ENCODE measurements around the gene CDC42SE2. TPM values are rescaled to one million over a fixed set of nuclear protein-coding genes. Genes with fewer than 3 reads are reported as not detected.

CDC42SE2 gene
- total RNA-seq, 4 donors from 2014 or later: 30.0 to 48.3 (median 39.4) TPM

DNA sequence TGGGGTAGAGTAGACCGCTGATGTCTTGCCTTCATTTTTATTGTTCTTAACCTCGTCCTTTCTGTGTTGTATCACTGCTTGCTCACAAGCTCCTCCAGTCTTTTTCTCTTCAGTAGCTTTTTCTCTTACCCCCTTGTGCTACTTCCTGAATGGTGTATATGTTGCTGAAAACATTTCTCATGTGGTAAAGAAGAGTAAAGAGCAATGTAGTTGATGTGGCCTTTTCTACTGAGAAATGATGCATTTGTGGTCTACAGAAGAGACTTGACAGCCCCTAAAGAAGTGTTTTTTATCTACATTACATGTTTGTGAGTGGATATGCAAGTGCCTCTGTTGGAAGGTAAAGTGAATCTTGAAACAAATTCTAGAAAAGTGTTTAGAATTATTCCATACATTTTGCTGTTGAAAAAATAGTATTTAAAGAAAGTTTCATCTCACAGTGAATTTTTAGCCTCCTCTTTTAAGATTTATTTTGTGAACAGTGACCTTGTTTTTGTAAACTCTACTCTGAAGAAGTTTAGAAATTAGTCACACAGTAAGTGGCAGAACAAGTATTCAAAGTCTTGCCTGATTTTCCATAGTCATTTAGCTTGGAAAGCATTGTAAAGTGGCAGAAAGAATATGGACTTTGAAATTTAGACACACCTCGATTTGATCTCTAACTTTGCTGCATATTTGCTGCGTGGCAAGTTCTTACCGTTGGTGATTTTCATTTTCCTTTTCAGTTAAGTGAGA is 17.4 kb downstream of the CDC42SE2 start:
- TF ChIP-seq CTCF (IDR thresholded peaks at IDR 0.05; ENCODE audit: low read depth): no peak

- no peak for TF ChIP-seq CTCF (IDR thresholded peaks at IDR 0.05; ENCODE audit: low read depth)
These were observed 18.0 kb downstream of the CDC42SE2 start for GRCh38 chr5:131281868-131282234.

DNA sequence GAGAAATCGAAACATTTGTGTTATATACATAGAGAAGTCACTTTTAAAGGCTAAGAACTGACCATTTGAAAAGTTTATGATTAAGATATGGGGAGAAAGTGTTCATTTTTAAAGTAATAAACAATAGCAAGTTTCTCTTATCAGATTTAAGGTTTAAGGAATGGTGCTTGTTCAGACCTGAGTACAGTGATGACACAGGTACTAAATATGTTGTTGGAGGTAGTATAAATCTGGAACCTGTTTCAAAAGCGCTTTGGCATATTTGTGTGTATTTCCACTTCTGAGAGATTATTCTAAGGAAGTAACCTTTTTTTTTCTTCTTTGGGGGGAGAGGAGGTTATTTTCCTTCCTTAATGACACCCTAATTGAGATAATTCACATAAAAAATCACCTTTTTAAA is 18.4 kb downstream of the CDC42SE2 start:
- TF ChIP-seq CTCF (IDR thresholded peaks at IDR 0.05; ENCODE audit: low read depth): no peak

- no peak for TF ChIP-seq CTCF (IDR thresholded peaks at IDR 0.05; ENCODE audit: low read depth)
These were observed 22.0 kb downstream of the CDC42SE2 start for GRCh38 chr5:131285703-131286399.

- no peak for TF ChIP-seq CTCF (IDR thresholded peaks at IDR 0.05; ENCODE audit: low read depth)
These were observed 22.5 kb downstream of the CDC42SE2 start for GRCh38 chr5:131286400-131286715.

DNA sequence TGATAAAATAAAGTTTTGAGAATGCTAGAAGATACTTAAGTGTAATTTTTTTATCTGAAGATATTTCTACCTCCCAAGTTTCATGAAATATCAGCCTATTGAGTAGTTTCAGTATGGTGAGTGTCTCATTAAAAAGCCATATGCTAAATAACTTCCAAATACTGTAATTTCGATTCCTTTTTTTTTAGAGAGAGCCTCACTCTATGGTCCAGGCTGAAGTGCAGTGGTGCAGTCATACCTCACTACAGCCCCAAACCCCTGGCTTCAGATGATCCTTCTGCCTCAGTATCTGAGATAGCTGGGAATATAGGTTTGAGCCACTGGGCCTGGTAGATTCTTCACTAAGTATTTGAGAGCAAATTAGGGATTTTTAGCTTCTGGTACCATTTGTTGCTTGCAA is 24.5 kb downstream of the CDC42SE2 start:
- no peak for TF ChIP-seq CTCF (IDR thresholded peaks at IDR 0.05; ENCODE audit: low read depth)

DNA sequence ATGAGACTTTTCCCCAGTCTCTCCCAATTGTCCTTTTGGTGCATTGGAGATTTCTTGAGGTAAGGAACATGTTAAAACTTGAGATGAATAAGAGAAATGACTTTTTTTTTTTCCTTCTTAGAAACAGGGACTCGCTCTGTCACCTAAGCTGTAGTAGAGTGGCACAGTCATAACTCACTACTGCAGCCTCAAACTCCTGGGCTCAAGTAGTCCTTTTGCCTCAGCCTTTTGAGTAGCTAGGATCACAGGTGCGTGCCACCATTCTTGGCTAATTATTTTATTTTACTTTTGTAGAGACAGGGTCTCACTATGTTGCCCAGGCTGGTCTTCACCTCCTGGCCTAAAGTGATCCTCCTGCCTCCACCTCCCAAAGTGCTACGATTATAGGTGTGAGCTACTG is 25.9 kb downstream of the CDC42SE2 start:
- TF ChIP-seq CTCF (IDR thresholded peaks at IDR 0.05; ENCODE audit: low read depth): no peak
